Activated CD4-positive, CD25-positive, alpha-beta regulatory T cell treated with anti-CD3 and anti-CD28 coated beads, Interleukin-2, amount 50 U/mL, for 16 hours (primary cell): ENCODE measurements around the gene C2orf49.

ENCODE experiments used
- DNase-seq: peaks from one replicate; pipeline ENCODE4 v3.0.0-alpha.2; 2020; ENCODE audit warnings: low read depth, low spot score

C2orf49 gene

DNA sequence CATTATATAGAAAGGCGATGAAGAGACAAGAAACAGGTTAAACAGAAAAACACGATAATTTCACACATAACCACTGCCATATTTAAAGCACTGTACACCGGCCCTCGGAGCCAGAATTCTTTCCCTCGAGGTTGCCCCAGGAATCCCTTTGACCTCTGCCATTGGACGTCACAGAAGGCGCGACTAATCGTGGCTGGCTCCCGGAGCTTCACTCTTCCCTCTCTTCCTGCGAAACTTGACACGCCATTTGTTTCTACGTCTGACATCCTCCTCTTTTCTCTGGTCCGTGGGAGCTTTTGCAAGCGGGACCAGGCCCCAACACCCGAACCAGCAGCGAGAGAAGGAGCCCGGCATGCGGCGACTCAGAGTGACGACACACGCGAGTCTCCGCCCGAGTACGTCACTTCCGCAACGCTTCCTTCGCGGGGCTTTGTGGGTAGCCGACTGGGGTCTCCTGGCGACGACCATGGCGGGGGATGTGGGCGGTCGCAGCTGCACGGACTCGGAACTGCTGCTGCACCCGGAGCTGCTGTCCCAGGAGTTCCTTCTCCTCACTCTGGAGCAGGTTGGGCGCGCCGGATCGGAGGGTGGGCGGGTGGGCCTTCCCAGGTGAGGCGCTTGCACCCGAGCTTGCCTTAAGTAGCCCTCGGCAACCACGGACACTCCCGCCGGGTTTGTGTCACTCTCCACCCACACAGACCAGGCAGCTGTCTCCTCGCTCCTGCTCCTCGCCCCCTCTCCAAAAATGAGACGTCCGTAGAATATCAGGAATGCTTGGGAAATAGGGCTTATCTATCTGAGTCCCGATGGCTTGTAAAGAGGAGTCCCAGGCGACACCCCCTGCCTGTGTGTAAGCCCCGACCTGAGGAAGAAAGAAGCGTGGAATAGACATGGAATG, at the start of gene C2orf49:
Gene C2orf49, plus strand, starts transcription at position 419 of the 898 bp plus-strand sequence. Its CDS starts 48 bp downstream, at position 467.
- peak; percentile 84 for DNase-seq

GRCh38 chr2:105287692-105288091, 49.6 kb upstream of the C2orf49 start:
- DNase-seq: no peak

DNA sequence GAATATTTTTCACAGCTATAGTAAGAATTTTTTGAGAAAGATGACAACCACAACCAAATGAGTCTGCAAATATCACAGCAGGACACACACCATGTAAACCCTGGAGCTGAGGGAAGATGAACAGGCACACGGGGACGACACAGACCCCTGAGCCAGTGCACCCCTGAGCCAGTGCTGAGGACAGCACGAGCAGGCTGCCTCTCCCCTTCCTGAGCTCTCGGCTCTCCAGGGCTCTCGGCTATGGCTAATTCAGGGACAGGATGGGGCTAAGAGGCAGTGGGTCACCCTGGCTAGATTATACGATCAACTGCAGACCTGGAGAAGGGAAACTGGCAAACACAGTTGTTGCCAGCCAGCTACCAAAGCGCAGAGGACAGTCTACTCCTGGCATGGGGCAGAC, 49.2 kb upstream of the C2orf49 start:
- no peak for DNase-seq

DNA sequence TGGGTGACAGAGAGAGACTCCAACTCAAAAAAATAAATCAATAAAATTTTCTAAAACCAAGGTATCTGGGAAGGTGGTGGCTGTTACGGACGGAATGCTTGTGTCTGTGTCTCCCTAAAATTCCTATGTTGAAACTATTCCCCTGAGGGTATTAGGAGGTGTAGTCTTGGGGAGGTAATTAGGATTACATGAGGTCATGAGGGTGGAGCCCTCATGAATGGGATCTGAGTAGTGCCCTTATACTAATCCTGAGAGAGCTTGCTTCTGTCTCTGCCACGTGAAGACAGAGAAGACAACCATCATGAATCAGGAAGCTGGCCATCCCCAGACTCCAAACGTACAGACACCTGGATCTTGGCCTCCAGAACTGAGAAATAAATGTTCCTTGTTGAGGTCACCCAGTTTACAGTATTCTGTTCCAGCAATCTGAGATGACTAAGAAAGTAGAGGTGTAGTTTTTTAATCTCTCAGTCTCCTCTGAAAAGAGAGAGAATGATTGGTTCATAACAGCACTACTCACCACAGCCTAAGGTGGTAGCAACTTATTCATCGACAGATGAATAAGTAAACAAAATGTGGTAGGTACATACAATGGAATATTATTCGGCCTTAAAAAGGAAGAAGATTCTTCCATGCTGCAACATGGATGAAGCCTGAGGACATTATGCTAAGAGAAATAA, 46.2 kb upstream of the C2orf49 start:
- no peak for DNase-seq

DNA sequence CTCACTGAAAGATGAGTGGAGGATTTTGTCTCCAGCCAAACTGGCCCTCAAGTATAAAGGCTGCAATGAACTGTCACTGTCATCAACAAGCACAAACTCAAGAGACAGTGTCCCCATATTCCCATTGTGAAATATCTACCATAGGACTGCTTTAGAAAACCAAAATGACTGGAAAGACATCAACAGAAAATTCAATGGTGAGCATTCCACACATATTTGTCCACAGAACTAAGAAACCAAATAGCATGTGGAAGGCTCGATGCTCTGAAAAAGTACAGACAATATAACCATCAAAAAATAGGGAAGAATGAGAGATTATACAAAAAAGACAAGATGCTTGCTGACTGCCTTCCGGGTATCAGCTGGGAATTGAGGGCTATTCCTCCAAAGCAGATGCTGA, 45.4 kb upstream of the C2orf49 start:
- DNase-seq: no peak

GRCh38 chr2:105294046-105294445, 43.3 kb upstream of the C2orf49 start:
- DNase-seq: no peak

- DNase-seq: no peak
Observed at GRCh38 chr2:105294844-105295481, 42.4 kb upstream of the C2orf49 start.

DNA sequence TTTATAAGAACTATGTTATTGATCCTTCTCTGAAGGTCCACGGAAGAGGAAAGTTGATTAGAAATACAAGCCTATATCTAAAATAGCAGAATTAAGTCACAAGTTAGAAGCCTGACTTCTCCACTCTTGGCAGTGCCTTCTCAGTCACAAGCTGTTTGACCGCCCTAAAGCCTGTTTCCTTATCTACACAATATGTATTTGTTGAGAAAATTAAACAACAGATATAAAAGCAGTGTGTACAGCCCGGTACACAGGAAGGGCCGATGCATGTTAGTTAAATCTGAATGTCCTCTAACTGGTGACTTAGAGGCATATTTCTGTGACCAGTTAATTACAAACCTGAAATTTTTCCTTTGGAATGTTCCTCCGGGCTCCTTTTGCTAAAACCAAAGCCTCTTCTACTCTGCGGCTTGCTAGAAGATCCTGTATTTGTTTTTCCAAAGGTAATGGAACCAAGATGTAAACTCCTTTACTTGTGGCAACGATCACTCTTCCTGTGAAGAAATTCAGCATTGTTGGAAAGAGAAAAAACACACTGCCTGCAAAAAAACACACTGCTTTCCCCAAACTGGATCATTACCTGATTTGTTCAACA, 41.2 kb upstream of the C2orf49 start:
- DNase-seq: no peak

DNA sequence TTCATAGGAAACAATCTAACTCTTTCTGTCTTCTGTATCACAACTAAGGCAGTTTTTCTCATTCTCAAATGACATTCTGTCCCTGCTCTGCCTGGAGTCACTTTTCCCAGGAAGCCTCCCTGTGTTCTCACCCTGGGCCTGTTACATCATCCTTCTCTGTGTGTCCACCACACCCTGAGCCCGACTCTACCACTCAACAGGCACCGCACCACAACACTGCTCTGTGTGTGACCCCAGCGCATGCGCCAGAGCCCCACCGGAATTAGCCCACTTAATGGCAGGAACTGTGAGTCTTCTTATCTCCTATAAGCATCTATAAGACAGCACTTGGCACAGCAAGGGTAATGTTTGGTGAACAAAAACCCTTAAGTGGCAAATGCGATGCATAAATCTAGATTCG, 40.1 kb upstream of the C2orf49 start:
- DNase-seq: no peak

DNA sequence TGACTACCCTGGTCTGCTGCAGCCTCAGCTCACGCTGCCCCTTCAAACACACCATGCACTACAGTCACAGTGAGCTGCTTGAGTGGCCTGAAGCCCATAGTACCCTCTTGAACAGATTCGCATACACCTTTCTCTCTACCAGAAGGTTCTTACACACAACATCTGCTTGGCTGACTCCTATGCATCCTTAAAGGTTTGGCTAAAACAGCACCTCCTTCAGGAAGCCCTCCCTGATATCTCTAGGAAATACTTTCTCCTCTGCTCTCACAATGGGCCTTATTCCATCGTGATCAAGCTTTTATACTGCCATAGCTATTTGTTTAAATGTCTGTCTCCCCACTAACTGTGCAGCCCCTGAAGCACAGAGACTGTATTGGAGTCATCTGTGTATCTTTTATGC, 39.3 kb upstream of the C2orf49 start:
- no peak for DNase-seq

GRCh38 chr2:105299290-105299689, 38.0 kb upstream of the C2orf49 start:
- DNase-seq: no peak

DNA sequence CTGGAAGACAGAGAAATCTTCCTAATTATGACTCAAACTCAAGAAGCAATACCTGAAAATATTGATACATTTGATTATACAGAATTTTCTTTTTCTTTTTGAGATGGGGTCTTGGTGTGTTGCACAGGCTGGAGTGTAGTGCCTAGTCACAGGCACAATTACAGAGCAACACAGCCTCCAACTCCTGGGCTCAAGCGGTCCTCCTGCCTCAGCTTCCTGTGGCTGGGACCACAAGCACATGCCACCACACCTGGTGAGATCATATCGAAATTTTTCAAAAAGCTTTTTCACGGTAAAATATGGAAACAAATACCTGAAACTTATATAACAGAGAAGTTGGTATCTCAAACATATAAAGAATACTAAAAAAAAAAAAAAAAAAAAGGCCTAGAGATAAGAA, 35.7 kb upstream of the C2orf49 start:
- no peak for DNase-seq

- no peak for DNase-seq
Observed at GRCh38 chr2:105307146-105307545, 30.2 kb upstream of the C2orf49 start.

GRCh38 chr2:105307550-105307949, 29.8 kb upstream of the C2orf49 start:
- DNase-seq: no peak

- no peak for DNase-seq
Observed at GRCh38 chr2:105307962-105308361, 29.4 kb upstream of the C2orf49 start.

GRCh38 chr2:105308382-105309146, 28.8 kb upstream of the C2orf49 start:
- no peak for DNase-seq

GRCh38 chr2:105309147-105309545, 28.2 kb upstream of the C2orf49 start:
- no peak for DNase-seq

GRCh38 chr2:105313877-105314276, 23.5 kb upstream of the C2orf49 start:
- DNase-seq: no peak

DNA sequence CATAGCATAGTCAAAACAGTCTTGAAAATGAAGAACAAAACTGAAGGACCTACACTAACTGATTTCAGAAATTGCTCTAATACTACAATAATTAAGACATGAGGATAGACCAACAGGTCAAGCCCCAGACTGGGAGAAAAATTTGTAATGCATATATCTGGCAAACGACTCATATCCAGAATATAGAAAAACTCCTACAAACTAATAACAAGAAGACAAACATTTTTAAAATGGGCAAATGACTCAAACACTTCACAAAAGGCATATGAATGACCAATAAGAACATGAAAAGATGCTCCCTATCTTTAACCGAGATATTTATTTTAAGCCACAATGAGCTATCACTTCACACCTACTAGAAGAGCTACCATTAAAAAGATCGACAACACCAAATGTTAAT, 22.0 kb upstream of the C2orf49 start:
- DNase-seq: no peak

- DNase-seq: no peak
Observed at GRCh38 chr2:105317937-105318336, 19.4 kb upstream of the C2orf49 start.

DNA sequence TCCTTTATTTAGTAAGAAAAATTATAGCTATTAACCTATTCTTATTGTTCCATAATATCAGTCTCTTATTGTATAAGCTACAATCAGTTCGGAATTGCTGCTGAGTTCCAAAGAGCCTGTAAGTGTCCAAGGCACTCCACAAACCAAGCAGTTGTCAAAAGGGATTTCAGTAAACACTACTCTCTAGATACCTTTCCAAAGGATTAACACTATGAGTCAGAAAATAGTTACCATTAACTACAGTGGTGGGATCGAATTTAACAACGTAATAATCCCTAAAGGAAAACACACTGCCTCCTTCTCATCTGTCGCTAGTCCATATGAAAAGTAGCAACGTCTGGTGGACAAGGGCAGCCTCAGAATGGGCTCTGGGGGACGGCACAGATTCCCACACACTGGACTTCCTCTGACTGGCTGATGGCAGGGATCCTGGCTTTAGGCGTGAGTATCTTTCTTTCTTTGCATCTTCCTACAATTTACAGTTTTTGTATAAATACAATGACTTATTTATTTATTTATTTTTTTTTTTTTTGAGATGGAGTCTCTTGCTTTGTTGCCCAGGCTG, 16.6 kb upstream of the C2orf49 start:
- DNase-seq: no peak
